ENCODE results near the gene AHNAK. TPM values are rescaled to one million over a fixed set of nuclear protein-coding genes. Genes with fewer than 3 reads are reported as not detected.

The AHNAK gene
- total RNA-seq, 2 donors from 2014 or later, result 168 to 241 TPM

- Histone ChIP-seq H3K36me3 (replicated peaks in 1 of 2; ENCODE audit: insufficient read depth in 1 of 2, low read depth in 2 of 2) (peaks cover 0 to 13% of the 10 kb centered on the region in 2 donors), H3K27me3 (no peaks in the 10 kb centered on the region), H3K4me1 (peaks cover 73% of the 10 kb centered on the region), H3K27ac (peak overlapping the region; percentile 36 to 76 (median 61)), H3K4me3 (no peak overlapping the region), H3K9me3 (no peaks in the 10 kb centered on the region)
- intact Hi-C loops (cut with DNase I), result no loop called here
- WGBS, 2 donors, result 18 to 34% methylated on average over 4 of the region's 4 CpGs
- ATAC-seq (no peak), DNase-seq (peak in 1 of 4 donors; percentile 50)
- TF ChIP-seq CTCF (IDR thresholded peaks at IDR 0.05) (no peak), POLR2A (IDR thresholded peaks at IDR 0.05) (no peak)
These were observed 9.0 kb upstream of the AHNAK start for GRCh38 chr11:62555464-62556107.

- H3K36me3 ChIP-seq (replicated peaks in 1 of 2; ENCODE audit: insufficient read depth in 1 of 2, low read depth in 2 of 2), result peaks cover 0 to 10% of the 10 kb centered on the region in 2 donors
- DNase-seq, result peak in 3 of 4 donors; percentile 60 to 82 (median 82)
- peaks cover 76% of the 10 kb centered on the region for H3K4me1 ChIP-seq
- 54 to 62% methylated on average over 7 of the region's 7 CpGs for WGBS, 2 donors
- no peaks in the 10 kb centered on the region for H3K27me3 ChIP-seq
- H3K9me3 ChIP-seq, result no peaks in the 10 kb centered on the region
- no peak for TF ChIP-seq CTCF (IDR thresholded peaks at IDR 0.05)
- no peak for TF ChIP-seq POLR2A (IDR thresholded peaks at IDR 0.05)
- ATAC-seq, result no peak
- intact Hi-C loops (cut with DNase I), result no loop called here
- no peak overlapping the region for H3K4me3 ChIP-seq
- peak overlapping the region; percentile 76 to 88 (median 83) for H3K27ac ChIP-seq
These were observed 8.0 kb upstream of the AHNAK start for GRCh38 chr11:62554387-62555167.

- Histone ChIP-seq H3K4me3 (no peak overlapping the region), H3K27me3 (no peaks in the 10 kb centered on the region), H3K4me1 (peaks cover 83% of the 10 kb centered on the region), H3K27ac (peak overlapping the region; percentile 76 to 88 (median 83)), H3K9me3 (no peaks in the 10 kb centered on the region), H3K36me3 (replicated peaks in 1 of 2; ENCODE audit: insufficient read depth in 1 of 2, low read depth in 2 of 2) (peaks cover 0 to 4% of the 10 kb centered on the region in 2 donors)
- 81 to 87% methylated on average over 7 to 8 of the region's 8 CpGs for WGBS, 2 donors
- DNase-seq (no peak), ATAC-seq (no peak)
- no peak for TF ChIP-seq POLR2A (IDR thresholded peaks at IDR 0.05)
- no peak for TF ChIP-seq CTCF (IDR thresholded peaks at IDR 0.05)
- intact Hi-C loops (cut with DNase I), result no loop called here
These were observed 7.3 kb upstream of the AHNAK start for GRCh38 chr11:62553839-62554361.

- intact Hi-C loops (cut with DNase I), result no loop called here
- ATAC-seq (peak; percentile 83), DNase-seq (peak; percentile 79 to 94 (median 84))
- no peak overlapping the region for H3K4me3 ChIP-seq
- peaks cover 89% of the 10 kb centered on the region for H3K4me1 ChIP-seq
- H3K27me3 ChIP-seq, result no peaks in the 10 kb centered on the region
- 23 to 32% methylated on average over 15 of the region's 15 CpGs for WGBS, 2 donors
- peak overlapping the region; percentile 76 to 88 (median 83) for H3K27ac ChIP-seq
- H3K36me3 ChIP-seq (replicated peaks in 1 of 2; ENCODE audit: insufficient read depth in 1 of 2, low read depth in 2 of 2), result no peaks in the 10 kb centered on the region
- TF ChIP-seq POLR2A (IDR thresholded peaks at IDR 0.05), result peak; percentile 51 to 76 (median 53)
- no peak for TF ChIP-seq CTCF (IDR thresholded peaks at IDR 0.05)
- H3K9me3 ChIP-seq, result no peaks in the 10 kb centered on the region
These were observed 6.7 kb upstream of the AHNAK start for GRCh38 chr11:62553080-62553838.
